ENCODE data around the gene C19orf38. TPM values are rescaled to one million over a fixed set of nuclear protein-coding genes. Genes with fewer than 3 reads are reported as not detected.
A peak's percentile ranks its signal among the peaks of the same experiment; 100 is the strongest.

The C19orf38 gene, protein sequence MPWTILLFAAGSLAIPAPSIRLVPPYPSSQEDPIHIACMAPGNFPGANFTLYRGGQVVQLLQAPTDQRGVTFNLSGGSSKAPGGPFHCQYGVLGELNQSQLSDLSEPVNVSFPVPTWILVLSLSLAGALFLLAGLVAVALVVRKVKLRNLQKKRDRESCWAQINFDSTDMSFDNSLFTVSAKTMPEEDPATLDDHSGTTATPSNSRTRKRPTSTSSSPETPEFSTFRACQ
- 1 to 10 TPM; 3.1 to 4.5 (median 4.1) TPM for polyA plus RNA-seq (ENCODE audit: insufficient read depth in 1 of 5, insufficient read length in 5 of 5, low replicate concordance in 1 of 5)
- long read RNA-seq, donor 1, partial matches to known transcripts = 0 of 2 reads
- long read RNA-seq, donor 1, other reads (novel, unspliced or antisense) = 0 of 2 reads
- long read RNA-seq, donor 2, partial matches to known transcripts = 0 of 2 reads
- long read RNA-seq, donor 2, other reads (novel, unspliced or antisense) = 0 of 2 reads
- long read RNA-seq, donor 3 = 0 reads
- long read RNA-seq, donor 4 = 0 reads
- long read RNA-seq, donor 5, partial matches to known transcripts = 0 of 1 reads
- long read RNA-seq, donor 5, other reads (novel, unspliced or antisense) = 0 of 1 reads
- long read RNA-seq, donor 6, partial matches to known transcripts = 0 of 1 reads
- long read RNA-seq, donor 6, other reads (novel, unspliced or antisense) = 0 of 1 reads
- long read RNA-seq, donor 7, partial matches to known transcripts = 0 of 1 reads
- long read RNA-seq, donor 7, other reads (novel, unspliced or antisense) = 0 of 1 reads
- long read RNA-seq, donor 8 = 0 reads

DNA sequence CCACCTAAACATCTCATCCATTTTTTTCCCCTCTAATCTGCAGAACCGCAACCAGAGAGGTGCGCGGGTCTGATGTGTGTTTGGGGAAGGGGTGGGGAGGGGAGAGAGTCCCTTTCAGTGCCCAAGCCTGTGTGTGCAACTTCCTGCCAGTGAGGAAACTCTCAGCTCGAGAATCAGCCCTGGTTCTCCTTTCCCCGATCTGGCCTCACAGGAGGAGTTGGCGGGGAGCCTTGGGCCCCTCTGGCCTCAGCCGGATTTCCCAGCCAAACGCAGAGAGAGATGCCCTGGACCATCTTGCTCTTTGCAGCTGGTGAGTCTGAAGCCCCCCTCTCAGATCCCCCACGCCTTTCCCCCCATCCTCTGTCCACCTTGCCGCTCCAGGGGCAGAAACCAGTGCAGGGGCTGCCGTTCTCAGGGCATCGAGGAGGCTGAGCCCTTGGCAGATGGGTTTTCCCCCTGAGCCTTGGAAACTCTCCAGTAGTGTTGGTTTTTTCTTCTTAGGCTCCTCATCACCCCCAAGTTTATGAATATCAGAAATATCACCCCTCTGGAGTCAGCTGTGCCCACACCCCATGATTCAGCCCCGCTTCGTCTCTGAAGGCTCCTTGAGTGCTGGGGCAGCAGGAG is at the start of gene C19orf38:
TSS of gene C19orf38 (plus strand) at position 186 of the 627 bp plus-strand sequence. CDS start at position 280, 94 bp downstream.
- DNase-seq = peak; percentile 42 to 51

DNA sequence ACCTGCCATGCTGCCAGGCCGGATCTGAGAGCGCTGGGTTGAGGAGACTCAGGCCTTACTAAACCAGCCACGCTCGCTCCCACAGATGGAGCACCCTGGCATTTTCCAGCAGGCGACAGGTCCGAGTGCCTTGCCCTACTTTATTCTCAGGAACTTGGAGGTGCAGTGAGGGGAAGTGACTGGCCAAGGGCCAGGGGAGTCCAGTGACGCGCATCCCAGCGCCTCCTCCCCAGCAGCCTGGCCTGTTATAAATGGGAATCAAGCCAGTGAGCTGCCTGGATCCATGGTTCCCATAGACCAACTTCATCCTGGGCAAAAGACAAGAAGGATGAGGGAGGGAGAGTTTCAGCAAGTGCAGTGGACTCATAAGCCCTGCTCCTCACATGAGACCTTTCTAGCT is 47.7 kb upstream of the C19orf38 start:
- DNase-seq = no peak

DNA sequence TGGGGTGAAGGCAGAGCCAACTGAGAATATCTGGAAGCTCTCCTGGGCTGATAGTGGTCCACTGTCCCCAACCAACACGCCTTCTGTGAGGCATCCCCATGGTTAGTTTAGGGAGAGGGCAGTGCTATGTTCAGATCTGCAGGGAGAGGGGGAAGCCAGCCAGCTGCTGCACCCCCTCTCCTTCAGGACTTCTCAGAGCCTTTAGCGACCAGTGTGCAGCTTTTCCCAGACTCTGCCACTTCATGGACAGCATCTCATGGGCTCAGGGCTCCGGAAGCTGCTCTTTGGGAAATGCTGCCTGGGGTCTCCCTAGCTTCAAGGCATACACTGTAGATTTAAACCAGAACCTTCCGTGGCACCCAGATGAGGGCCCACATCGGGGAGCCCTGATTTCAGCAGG is 45.7 kb upstream of the C19orf38 start:
- DNase-seq = no peak

DNA sequence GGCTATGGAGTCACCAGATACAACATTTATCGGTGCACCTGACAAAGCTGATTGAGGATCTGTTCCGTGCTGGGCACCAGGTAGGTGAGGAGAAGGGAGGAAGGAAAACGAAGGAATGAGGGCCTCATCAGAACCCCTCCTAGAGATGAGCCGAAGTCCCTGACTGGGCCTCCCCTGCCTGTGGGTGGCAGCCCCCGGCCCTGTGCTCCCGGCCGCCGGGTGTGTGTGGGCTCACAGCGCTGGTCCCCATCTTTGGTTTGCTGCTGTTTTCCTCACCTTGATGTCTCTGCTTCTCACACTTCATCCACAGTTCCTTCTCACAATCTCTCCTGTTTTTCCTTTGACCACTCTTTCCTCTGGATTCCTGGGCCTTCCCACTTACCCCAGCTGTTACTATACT is 45.0 kb upstream of the C19orf38 start:
- no peak for DNase-seq

DNA sequence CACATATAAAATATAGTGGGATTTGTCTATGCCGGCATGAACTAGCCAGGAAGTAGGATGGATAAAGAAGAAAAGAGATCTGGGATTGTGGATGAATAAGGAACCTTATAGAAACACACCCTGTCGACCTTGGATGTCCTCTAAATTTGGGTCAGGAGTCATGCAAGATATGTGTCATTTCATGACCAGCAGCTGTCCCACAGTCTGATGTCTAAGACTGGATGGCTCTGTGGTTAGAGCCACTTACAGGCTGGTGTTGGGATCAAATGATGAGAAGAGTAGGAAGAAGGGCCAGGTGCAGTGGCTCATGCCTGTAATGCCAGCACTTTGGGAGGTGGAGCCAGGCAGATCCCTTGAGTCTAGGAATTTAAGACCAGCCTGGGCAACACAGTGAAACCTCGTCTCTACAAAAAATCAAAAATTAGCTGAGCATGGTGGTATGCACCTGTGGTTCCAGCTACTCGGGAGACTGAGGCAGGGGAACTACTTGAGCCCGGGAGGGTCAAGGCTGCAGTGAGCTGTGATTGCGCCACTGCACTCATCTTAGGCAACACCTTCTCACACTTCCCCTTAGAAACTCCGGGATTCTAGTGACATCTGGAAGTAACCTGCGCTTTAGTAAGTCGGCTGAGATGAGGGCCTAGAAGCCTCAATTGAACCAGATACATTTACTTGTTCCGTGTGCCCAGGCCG is 43.0 kb upstream of the C19orf38 start:
- no peak for DNase-seq

DNA sequence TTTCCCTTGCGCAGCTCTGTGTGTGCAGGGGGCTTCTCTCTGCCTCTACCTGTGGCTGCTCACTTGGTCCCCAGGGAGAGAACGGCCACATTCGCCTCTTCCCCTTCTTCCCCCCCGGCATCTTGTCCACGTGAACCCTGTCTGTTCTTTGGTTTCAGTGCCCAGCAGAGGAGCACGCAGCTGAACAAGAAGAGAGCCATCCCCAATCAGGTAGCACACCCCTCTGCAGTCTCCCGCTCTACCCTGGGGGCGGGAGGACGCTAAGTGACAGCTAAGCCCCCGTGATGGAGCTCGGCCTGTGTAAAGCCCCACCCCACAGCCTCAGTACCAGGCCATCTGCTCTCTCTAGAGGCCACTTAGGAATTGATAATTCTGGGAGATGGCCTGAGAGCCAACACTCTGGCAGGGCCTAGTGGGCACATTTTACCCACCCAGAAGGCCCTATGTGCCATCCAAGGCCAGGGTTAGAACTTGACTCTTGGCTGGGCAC is 42.4 kb upstream of the C19orf38 start:
- DNase-seq = no peak

DNA sequence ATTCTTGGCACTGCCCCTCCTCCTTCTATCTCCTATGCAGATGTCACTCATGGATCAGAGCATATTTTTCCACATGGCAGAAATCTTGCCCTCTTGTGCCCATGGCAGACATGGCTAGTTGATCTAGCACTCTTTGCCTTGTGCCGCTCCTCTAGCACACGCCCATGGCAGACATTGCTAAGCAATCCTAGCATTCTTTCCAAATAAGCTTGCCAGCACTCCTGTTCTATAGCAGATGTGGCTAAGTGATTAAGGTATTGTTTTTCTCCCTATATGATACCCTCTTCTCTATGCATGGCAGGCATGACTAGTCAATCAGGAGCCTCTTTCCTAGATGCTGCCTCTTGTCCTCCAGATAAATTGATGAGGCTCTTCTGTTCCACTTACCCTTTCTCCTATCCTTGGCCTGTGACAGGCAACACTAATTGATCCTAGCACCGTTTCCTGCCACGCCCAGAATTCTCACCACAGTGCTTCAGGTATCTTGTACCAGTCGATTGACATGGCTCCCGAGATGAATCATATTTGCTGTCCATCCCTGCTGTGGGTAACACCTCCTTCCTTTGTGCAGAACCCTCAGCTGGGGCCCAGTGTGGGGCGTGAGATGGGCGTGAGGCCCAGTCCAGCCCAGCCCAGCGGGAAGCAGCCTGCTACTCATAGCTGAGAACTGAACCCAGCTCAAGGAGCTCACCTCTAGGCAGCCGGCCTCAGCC is 39.1 kb upstream of the C19orf38 start:
- DNase-seq = no peak

DNA sequence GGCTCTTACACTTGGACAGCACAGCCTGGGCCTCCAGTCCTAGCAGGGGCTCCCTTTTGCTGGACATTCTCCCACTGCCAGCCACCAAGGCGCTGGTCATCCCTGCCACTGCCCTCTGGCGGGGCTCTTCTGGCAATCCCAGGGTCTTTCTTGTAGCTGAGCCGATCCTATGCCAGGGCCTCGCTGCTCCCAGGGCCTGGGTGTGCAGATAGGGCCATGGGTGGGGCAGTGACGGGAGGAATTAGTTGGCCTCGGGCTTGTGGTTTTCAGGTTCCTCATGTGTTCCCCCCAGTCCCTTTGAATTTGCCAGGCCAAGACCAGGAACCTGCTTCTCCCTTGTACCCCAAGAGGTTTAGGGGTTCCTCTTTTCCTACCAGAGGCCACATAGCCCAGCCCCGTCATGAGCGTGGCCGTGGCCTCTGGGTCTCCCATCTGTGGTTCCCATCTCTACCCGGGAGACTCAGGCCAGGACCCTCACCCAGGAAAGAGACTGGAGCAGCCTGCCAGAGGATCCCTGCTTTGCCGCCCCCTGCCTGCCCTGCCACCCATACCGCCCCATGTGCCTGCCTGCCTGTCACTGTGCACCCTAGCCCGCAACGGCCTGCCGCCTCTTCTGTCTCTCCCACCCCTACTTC is 38.4 kb upstream of the C19orf38 start:
- no peak for DNase-seq

DNA sequence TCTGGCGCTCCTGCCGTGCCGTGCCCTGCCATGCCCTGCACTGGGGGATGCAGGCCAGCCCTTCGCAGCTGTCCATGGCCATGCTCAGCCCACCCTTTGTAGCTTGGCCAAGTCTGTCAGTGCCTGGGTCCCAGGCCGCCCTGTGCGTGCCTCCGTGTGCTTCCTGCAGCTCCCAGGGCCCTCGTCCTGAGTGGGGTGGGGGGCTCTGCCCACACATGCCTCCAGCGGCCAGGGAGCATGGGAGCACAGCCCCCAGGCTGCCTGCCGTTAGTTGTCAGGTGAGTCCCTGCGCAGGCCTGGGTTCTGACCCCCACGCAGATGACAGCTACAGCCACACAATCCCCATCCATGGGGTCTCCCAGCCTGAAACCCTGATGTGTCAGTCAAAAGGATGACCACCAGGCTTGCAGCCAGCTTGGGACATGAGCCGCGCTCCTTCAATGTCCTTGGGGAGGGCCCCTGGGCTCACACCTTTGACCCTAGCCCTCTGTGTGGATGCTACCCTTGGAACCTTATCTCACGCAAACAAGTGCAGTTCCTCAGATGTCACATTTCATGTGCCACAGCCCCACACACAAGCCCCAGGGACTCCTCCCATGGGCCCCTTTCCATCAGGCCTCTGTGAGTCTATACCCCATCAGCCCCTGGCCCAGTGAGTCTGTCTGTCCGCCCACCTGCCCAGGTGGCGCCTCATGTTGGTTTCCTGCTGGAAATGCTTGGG is 36.7 kb upstream of the C19orf38 start:
- DNase-seq = no peak

DNA sequence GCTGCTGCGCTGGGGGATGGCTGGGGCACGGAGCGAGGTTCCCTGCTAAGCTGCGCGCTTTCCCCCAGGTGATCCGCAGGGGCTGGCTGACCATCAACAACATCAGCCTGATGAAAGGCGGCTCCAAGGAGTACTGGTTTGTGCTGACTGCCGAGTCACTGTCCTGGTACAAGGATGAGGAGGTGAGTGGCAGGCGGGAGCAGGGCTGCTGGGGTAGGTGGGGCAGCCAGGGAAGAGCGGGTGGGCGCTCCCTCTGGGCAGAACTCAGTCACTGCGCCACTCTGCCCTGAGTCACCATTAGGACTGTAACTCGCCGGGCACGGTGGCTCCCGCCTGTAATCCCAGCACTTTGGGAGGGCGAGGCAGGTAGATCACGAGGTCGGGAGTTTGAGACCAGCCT is 36.0 kb upstream of the C19orf38 start:
- no peak for DNase-seq

DNA sequence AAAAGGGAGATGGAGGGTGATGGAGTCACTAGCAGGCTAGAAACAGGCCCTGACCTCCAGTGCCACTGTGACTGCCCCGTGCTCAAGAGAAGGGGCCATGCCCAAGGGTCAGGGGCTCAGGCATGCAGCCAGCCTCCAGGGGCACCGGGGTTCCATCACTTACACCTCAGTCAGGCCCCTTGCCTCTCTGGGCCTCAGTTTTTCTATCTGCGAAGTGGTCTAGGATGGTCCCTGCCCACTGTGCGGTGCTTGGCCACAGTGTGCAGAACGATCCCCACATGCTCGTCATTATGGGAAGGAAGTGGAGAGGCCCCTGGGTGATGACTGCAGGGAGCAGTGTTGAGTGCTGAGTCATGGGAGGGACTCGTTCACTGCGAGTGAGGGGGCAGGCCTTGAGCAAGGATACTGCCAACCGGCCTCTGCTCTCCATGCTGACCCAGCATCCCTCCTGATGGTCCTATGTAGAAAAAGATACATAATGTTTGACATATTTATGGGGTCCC is 35.3 kb upstream of the C19orf38 start:
- DNase-seq = no peak

DNA sequence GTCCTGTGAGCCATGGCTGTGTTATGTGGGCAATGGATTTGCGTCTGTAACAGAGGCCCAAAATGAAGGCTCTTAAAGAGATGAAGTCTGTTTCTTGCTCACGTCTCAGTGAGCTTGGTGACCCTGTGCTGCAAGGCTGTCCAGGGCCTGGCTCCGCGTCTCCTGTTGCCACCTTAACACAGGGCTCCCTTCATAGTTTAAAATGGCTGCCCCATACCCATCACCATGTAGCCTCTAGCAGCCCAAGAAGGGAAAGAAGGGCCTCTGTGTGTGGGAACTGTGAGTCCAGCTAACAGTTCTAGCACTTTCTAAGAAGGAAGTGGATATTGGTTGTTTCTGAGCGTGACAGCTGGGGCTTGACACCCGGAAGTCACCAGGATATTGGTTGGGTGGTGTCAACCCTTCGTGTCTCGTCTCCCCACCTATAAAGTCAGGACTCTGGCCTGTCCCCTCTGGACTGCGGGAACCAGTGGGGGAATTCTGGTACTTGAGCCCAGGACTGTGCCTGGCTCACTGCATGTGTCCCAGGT is 33.1 kb upstream of the C19orf38 start:
- DNase-seq = no peak

DNA sequence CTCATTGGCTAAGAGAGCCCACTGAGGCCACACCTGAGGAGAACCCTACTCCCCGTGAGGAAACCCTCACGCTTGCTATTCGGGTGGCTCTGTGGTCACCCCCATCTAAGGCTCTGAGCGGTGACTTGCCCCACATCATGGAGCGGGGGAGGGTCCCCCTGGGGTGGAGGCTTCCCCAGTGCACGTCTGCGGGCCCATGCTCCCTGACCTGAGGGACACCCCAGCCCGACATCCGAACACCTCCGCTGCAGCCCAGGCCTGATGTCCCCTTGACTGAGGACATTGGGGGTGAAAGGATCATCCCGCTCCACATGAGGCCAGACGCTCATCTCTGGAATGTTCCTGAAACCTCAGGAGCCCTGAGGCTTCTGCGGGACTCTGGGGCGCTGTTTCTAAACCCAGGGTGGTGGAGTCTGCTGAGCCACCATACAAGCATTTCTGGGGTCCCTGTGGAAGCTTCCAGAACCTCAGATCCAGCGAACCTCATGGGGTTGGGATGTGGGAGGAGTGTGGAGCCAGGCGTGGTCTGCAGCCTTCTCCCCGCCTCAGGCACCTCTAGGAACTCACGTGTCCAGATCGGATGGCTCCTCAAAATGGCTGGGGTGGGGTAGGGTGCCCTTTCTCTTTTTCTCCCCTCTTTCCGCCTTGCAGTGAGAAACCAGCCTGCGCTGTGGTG is 32.1 kb upstream of the C19orf38 start:
- DNase-seq = no peak

DNA sequence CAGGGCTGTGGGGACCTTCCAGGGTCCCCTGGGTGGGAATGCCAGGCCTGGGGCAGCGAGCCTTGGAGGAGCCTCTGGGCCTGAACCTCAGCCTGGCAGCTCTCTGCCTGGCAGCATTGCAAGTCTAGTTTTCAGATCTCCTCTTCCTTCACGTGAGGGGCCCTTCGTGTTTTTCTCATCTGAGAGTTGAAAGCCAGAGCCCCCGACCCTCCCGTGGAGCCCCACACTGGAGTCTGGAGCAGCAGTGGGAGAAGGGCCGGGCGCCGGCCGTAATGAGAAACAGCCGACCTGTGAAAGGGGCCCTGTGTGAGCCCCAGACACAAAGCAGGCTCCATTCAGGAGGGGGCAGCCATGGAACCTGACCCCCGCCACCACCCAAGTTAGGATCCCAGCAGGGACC is 31.5 kb upstream of the C19orf38 start:
- no peak for DNase-seq

DNA sequence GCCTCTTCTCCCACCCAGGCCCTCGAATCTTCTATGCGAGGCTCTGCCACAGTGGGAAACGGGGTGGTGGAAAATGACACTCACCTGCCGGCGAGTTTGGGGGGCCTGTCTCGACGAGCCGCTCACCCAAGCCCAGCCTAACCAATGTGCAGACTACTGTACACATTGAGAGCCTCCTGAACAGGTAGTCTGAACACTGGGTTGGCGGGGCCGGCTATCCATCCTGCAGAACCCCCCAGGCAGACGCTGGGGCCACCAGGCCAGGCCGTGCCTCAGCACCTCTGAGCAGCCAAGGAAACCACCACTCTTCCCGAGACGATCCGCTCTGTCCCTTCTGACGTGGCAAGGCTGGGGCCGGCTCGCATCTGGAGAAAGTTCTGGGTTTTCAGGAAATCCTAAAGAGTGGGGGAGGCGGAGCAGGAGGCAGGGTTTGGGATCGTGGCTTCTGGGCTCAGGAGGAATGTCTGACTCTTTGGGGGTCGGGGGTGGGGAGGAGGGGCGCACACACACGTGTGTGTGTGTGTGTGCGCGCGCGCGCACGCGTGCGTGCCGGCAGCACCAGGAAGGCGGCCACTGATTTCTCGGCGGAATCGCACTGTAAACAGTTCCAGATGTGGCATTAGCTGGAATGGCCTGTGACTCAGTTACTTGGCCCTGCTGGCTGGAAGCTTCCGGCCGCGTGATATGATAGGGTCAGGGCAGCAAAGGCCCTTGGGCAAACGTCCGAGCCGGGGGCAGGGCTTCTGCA is 30.8 kb upstream of the C19orf38 start:
- DNase-seq = peak; percentile 49 to 50

DNA sequence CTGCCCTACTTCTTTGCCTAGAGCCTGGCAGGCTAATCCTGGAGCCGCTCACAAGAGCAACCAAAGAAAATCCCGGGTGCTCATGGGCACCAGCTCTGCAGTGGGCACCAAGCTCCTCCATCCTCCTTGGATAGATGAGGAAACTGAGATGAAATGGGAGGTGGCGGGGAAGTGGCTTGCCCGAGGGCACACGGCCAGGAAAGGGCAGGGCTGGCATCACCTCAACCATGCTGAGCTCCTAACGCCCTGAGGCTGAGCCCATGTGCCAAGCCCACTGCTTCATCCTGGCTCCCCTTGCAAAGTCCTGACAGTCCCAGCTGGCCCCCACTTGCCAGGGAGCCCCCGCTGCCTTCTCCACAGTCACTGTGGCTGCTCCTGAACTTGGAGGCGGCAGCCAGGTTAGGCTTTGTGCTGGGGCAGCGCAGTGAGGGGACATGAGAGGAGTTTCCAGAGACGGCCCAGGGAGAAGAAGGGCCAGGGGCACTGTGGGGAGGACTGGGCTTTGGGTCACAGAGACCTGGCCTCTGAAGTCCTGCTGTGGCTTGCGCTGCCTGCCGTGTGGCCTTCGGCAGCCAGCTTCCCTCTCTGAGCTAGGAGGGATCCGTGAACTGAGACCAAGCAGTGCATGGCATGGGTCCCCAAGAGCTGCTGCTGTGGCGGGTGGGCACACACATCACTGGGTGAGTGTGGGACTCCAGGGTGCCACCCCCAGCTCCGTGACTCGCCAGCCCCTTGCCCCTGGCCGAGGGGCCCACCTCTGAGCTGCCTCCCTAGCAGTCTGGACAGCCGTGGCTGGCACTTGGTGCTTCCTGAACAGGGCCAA is 29.7 kb upstream of the C19orf38 start:
- no peak for DNase-seq

All from right lung (tissue), 10 donors.